ENCODE data around the gene IGBP1. TPM values are rescaled to one million over a fixed set of nuclear protein-coding genes. Genes with fewer than 3 reads are reported as not detected.

The IGBP1 gene
- total RNA-seq, 2 experiments from 2014 or later = 63.7 to 64.4 TPM

DNA sequence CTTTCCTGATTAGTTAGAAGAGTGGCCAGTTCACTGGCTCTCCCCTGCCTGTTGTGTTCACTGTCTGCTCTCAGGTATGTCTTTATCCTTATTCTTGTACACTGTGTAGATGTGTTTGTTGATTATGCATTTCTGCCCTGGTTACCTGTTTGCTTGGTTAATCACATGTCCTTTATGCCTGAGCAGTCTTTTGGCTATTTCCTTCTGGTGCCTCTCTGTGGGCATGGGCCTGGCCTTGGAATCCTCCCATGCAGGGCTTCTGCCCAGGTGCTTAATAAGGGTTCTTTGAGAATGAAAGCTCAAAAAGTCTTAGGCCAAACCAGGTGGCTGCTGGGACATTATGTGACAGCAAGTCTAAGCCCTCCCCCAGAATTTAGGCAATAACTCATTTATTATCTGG lies 44.5 kb upstream of the IGBP1 start:
- no peak for DNase-seq
- Mint-ChIP-seq H3K4me1 (ENCODE audit: low read depth) (no peaks in the 10 kb centered on the region), H3K36me3 (ENCODE audit: low read depth) (no peaks in the 10 kb centered on the region), H3K27ac (no peak overlapping the region), H3K4me3 (no peak overlapping the region), H3K9me3 (no peaks in the 10 kb centered on the region), H3K27me3 (no peaks in the 10 kb centered on the region)
- intact Hi-C loops (cut with DNase I, micrococcal nuclease) = no loop called here
- ATAC-seq (ENCODE audit: poor library complexity) = no peak
- H3K27me3 ChIP-seq (ENCODE audit: control insufficient read depth in 1 of 2, insufficient read depth in 2 of 2, low read length in 2 of 2) = peaks cover 0 to 2% of the 10 kb centered on the region in 2 experiments
- no peak overlapping the region for H3K27ac ChIP-seq (ENCODE audit: low read depth in 1 of 2, low read length in 2 of 2)
- H3K9me3 ChIP-seq (ENCODE audit: control insufficient read depth in 1 of 2, insufficient read depth in 1 of 2, low read length in 2 of 2) = no peaks in the 10 kb centered on the region
- no peaks in the 10 kb centered on the region for H3K36me3 ChIP-seq (ENCODE audit: insufficient read depth, low read length)
- POLR2A ChIA-PET = no interaction called here
- no peak overlapping the region for H3K4me3 ChIP-seq (ENCODE audit: low read length)
- no peaks in the 10 kb centered on the region for H3K4me1 ChIP-seq (ENCODE audit: insufficient read depth, low read length)
- TF ChIP-seq, protein P1, sequence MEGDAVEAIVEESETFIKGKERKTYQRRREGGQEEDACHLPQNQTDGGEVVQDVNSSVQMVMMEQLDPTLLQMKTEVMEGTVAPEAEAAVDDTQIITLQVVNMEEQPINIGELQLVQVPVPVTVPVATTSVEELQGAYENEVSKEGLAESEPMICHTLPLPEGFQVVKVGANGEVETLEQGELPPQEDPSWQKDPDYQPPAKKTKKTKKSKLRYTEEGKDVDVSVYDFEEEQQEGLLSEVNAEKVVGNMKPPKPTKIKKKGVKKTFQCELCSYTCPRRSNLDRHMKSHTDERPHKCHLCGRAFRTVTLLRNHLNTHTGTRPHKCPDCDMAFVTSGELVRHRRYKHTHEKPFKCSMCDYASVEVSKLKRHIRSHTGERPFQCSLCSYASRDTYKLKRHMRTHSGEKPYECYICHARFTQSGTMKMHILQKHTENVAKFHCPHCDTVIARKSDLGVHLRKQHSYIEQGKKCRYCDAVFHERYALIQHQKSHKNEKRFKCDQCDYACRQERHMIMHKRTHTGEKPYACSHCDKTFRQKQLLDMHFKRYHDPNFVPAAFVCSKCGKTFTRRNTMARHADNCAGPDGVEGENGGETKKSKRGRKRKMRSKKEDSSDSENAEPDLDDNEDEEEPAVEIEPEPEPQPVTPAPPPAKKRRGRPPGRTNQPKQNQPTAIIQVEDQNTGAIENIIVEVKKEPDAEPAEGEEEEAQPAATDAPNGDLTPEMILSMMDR (IDR thresholded peaks at IDR 0.05) = no peak
- CTCF ChIA-PET = no interaction called here

DNA sequence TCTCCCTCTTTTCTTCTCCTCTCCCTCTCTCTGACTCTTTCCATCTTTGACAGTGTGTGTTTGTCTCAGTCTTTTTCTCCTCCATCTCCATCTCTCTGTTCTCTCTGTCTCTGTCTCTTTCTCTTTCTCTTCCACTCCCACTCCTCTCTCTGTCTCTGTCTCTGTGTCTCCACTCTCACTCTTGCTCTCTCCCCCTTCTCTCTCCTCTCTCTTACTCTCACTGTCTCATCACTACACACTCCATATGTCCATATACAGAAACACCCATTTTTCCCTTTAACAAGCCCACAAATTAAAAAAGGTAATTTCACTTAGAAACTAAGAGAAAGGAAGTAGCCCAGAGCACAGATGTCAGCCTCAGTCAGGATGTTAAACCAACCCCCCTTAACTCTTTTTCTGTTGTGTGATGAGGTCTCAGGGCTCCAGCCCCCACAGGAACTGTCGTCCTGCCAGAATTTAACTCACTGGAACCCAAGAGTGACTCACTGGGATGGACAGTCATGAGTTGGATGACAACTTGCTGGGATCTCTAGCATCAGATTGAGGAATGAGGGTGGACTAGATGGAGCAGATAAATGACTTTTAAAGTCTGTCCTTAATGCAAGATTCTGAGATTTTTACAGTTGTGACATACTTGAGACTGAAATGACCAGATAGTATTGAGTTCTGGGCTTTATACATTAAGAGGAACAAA lies 43.5 kb upstream of the IGBP1 start:
- no peak overlapping the region for H3K4me3 ChIP-seq (ENCODE audit: low read length)
- no peaks in the 10 kb centered on the region for H3K9me3 ChIP-seq (ENCODE audit: control insufficient read depth in 1 of 2, insufficient read depth in 1 of 2, low read length in 2 of 2)
- no peak overlapping the region for H3K4me3 Mint-ChIP-seq
- ATAC-seq (ENCODE audit: poor library complexity) (no peak), DNase-seq (no peak)
- peaks cover 0 to 2% of the 10 kb centered on the region in 2 experiments for H3K27me3 ChIP-seq (ENCODE audit: control insufficient read depth in 1 of 2, insufficient read depth in 2 of 2, low read length in 2 of 2)
- H3K27me3 Mint-ChIP-seq = no peaks in the 10 kb centered on the region
- no peak overlapping the region for H3K27ac ChIP-seq (ENCODE audit: low read depth in 1 of 2, low read length in 2 of 2)
- H3K36me3 Mint-ChIP-seq (ENCODE audit: low read depth) = no peaks in the 10 kb centered on the region
- no peaks in the 10 kb centered on the region for H3K4me1 ChIP-seq (ENCODE audit: insufficient read depth, low read length)
- ChIA-PET CTCF (no interaction called here), POLR2A (no interaction called here)
- H3K9me3 Mint-ChIP-seq = no peaks in the 10 kb centered on the region
- no peaks in the 10 kb centered on the region for H3K4me1 Mint-ChIP-seq (ENCODE audit: low read depth)
- intact Hi-C loops (cut with DNase I, micrococcal nuclease) = loop anchor here in 1 of 2 experiments (10.0 kb wide), 1 partner anchor 1355 kb away; no protein-coding TSS in a partner anchor
- H3K27ac Mint-ChIP-seq = no peak overlapping the region
- H3K36me3 ChIP-seq (ENCODE audit: insufficient read depth, low read length) = no peaks in the 10 kb centered on the region
- TF ChIP-seq, protein P1 (IDR thresholded peaks at IDR 0.05) = no peak

DNA sequence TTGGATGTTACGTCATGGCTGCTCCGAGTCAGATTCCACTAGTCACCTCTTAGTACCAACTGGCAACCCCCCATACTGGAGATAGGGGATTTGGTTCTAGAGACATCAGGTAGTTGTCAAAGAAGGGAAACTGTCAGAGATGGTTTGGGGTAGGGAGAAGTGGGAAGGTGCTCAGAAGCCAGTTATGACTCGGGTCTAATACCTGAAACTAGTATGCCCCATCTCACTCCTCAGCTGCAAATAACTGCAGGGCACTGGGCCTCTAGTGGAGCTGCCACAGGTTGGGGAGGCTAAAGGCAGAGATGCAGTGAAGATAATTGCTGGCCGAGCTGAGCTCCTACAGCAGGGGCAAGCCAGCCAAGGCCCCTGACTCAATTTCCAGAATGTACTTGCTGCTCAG lies 41.0 kb upstream of the IGBP1 start:
- intact Hi-C loops (cut with DNase I, micrococcal nuclease) = loop anchor here in 1 of 2 experiments (10.0 kb wide), 1 partner anchor 1357 kb away; no protein-coding TSS in a partner anchor
- no peaks in the 10 kb centered on the region for H3K4me1 Mint-ChIP-seq (ENCODE audit: low read depth)

More for the DNA sequence above, 41.0 kb upstream of the IGBP1 start:
- H3K27ac ChIP-seq (ENCODE audit: low read depth in 1 of 2, low read length in 2 of 2) = no peak overlapping the region
- H3K4me1 ChIP-seq (ENCODE audit: insufficient read depth, low read length) = no peaks in the 10 kb centered on the region
- ATAC-seq (ENCODE audit: poor library complexity) (no peak), DNase-seq (no peak)
- CTCF ChIA-PET = no interaction called here
- Mint-ChIP-seq H3K36me3 (ENCODE audit: low read depth) (no peaks in the 10 kb centered on the region), H3K27me3 (no peaks in the 10 kb centered on the region), H3K9me3 (no peaks in the 10 kb centered on the region), H3K4me3 (no peak overlapping the region), H3K27ac (no peak overlapping the region)
- no peak overlapping the region for H3K4me3 ChIP-seq (ENCODE audit: low read length)
- H3K36me3 ChIP-seq (ENCODE audit: insufficient read depth, low read length) = no peaks in the 10 kb centered on the region
- no peaks in the 10 kb centered on the region for H3K27me3 ChIP-seq (ENCODE audit: control insufficient read depth in 1 of 2, insufficient read depth in 2 of 2, low read length in 2 of 2)
- POLR2A ChIA-PET = no interaction called here
- TF ChIP-seq, protein P1 (IDR thresholded peaks at IDR 0.05) = no peak
- no peaks in the 10 kb centered on the region for H3K9me3 ChIP-seq (ENCODE audit: control insufficient read depth in 1 of 2, insufficient read depth in 1 of 2, low read length in 2 of 2)

Measured in CD4-positive, alpha-beta T cell (primary cell).